HEK293 (cell line): ENCODE data around the gene PRKD3.

Source experiments
- CTCF ChIA-PET: fragments of 350-600 bp; formaldehyde crosslinking; extraction: SDS; loops from one replicate; lab custom pipeline; 2021; ENCODE audit warnings: antibody characterized with exemption; lab: Yijun Ruan, JAX
- POLR2A ChIA-PET: fragments of 300-600 bp; formaldehyde crosslinking; extraction: SDS; loops from one replicate; lab custom pipeline; 2020; ENCODE audit warnings: antibody characterized with exemption, inconsistent platforms; lab: Yijun Ruan, JAX
- H3K27ac ChIP-seq: fragments of 200-500 bp; sonication (Bioruptor generic); 2 replicates; pipeline ENCODE4 v1.5.1; 2014; ENCODE audit warnings: low read depth, low read length, control low read depth, inconsistent platforms; ENCODE audit errors: extremely low read depth
- H3K36me3 ChIP-seq, 2 experiments: fragments of 200-500 bp in 1 of 2; sonication (Bioruptor generic) in 1 of 2; 1 replicate in 1 of 2; 2 replicates in 1 of 2; pipeline ENCODE4 v1.5.1; 2014 to 2017; ENCODE audit warnings: inconsistent platforms in 2 of 2, low read length in 2 of 2; ENCODE audit not compliant: control insufficient read depth in 2 of 2, insufficient read depth in 1 of 2
- H3K4me1 ChIP-seq: fragments of 200-500 bp; sonication (Bioruptor generic); 2 replicates; pipeline ENCODE4 v1.5.1; 2014; ENCODE audit warnings: mild to moderate bottlenecking, low read length, inconsistent platforms; ENCODE audit not compliant: control insufficient read depth, insufficient read depth
- H3K4me3 ChIP-seq: 2 replicates; pipeline ENCODE4 v1.5.1; 2011; ENCODE audit warnings: low read depth, mild to moderate bottlenecking, control low read depth, low read length, moderate library complexity
- H3K9me3 ChIP-seq: fragments of 200-500 bp; sonication (Bioruptor generic); 2 replicates; pipeline ENCODE4 v1.5.1; 2014; ENCODE audit warnings: low read depth, low read length, inconsistent platforms; ENCODE audit not compliant: control insufficient read depth, insufficient read depth
- ATF2 ChIP-seq: fragments of 450-650 bp; formaldehyde crosslinking; IDR thresholded peaks from 2 replicates; pipeline ENCODE4 v1.5.1; 2016; ENCODE audit warnings: missing biosample characterization, missing genetic modification characterization, low read depth
- BCL11A ChIP-seq: fragments of 450-650 bp; formaldehyde crosslinking; IDR thresholded peaks from 2 replicates; pipeline ENCODE4 v1.5.1; 2016; ENCODE audit warnings: low read depth, missing biosample characterization, missing genetic modification characterization
- HOXC10 ChIP-seq: sonication (generic); formaldehyde crosslinking; IDR thresholded peaks from 2 replicates; pipeline ENCODE4 v1.8.1; 2023; ENCODE audit warnings: mild to moderate bottlenecking, missing genetic modification reagents
- HOXD13 ChIP-seq: sonication (generic); formaldehyde crosslinking; IDR thresholded peaks from 2 replicates; pipeline ENCODE4 v1.8.0; 2022; ENCODE audit warnings: missing genetic modification reagents, borderline replicate concordance
- KLF8 ChIP-seq: fragments of 450-650 bp; formaldehyde crosslinking; IDR thresholded peaks from 2 replicates; pipeline ENCODE4 v1.5.1; 2016; ENCODE audit warnings: missing biosample characterization, missing genetic modification characterization
- REPIN1 ChIP-seq: fragments of 450-650 bp; formaldehyde crosslinking; IDR thresholded peaks from 2 replicates; pipeline ENCODE4 v1.5.1; 2017; ENCODE audit warnings: missing biosample characterization, missing genetic modification characterization, low read depth
- SCRT1 ChIP-seq: fragments of 450-650 bp; formaldehyde crosslinking; IDR thresholded peaks from 2 replicates; pipeline ENCODE4 v1.5.1; 2016; ENCODE audit warnings: missing biosample characterization, missing genetic modification characterization, borderline replicate concordance
- ZBTB21 ChIP-seq: fragments of 450-650 bp; formaldehyde crosslinking; IDR thresholded peaks from 2 replicates; pipeline ENCODE4 v1.5.1; 2017; ENCODE audit warnings: missing biosample characterization, missing genetic modification characterization
- ZBTB8A ChIP-seq: fragments of 450-650 bp; formaldehyde crosslinking; IDR thresholded peaks from 2 replicates; pipeline ENCODE4 v1.5.1; 2016; ENCODE audit warnings: missing biosample characterization, missing genetic modification characterization
- ZNF148 ChIP-seq: fragments of 450-650 bp; formaldehyde crosslinking; IDR thresholded peaks from 2 replicates; pipeline ENCODE4 v1.5.0; 2017; ENCODE audit warnings: missing biosample characterization, missing genetic modification characterization, borderline replicate concordance
- ZNF366 ChIP-seq: fragments of 450-650 bp; formaldehyde crosslinking; conservative IDR thresholded peaks from 2 replicates; pipeline ENCODE4 v1.5.1; 2016; ENCODE audit warnings: missing biosample characterization, missing genetic modification characterization
- ZNF416 ChIP-seq: fragments of 450-650 bp; formaldehyde crosslinking; IDR thresholded peaks from 2 replicates; pipeline ENCODE4 v1.5.1; 2016; ENCODE audit warnings: missing biosample characterization, missing genetic modification characterization
- ZNF518A ChIP-seq: fragments of 450-650 bp; formaldehyde crosslinking; conservative IDR thresholded peaks from 2 replicates; pipeline ENCODE4 v1.5.1; 2016; ENCODE audit warnings: low read depth, missing biosample characterization, missing genetic modification characterization
- ZNF560 ChIP-seq: fragments of 450-650 bp; formaldehyde crosslinking; IDR thresholded peaks from 2 replicates; pipeline ENCODE4 v1.5.1; 2017; ENCODE audit warnings: missing biosample characterization, missing genetic modification characterization, borderline replicate concordance
- ZNF585B ChIP-seq: fragments of 450-650 bp; formaldehyde crosslinking; IDR thresholded peaks from 2 replicates; pipeline ENCODE4 v1.5.1; 2016; ENCODE audit warnings: missing biosample characterization, missing genetic modification characterization
- ZNF621 ChIP-seq: fragments of 450-650 bp; formaldehyde crosslinking; IDR thresholded peaks from 2 replicates; pipeline ENCODE4 v1.5.1; 2017; ENCODE audit warnings: missing biosample characterization, missing genetic modification characterization
- ZSCAN18 ChIP-seq: fragments of 450-650 bp; formaldehyde crosslinking; IDR thresholded peaks from 2 replicates; pipeline ENCODE4 v1.5.1; 2016; ENCODE audit warnings: missing biosample characterization, missing genetic modification characterization
- TF ChIP-seq, protein P1 (sequence below): fragments of 450-650 bp; formaldehyde crosslinking; IDR thresholded peaks from 2 replicates; pipeline ENCODE4 v1.5.1; 2016; ENCODE audit warnings: missing biosample characterization, missing genetic modification characterization
- TF ChIP-seq, protein P2 (sequence below): fragments of 450-650 bp; formaldehyde crosslinking; IDR thresholded peaks from 2 replicates; pipeline ENCODE4 v1.5.1; 2016; ENCODE audit warnings: missing biosample characterization, missing genetic modification characterization
- TF ChIP-seq, protein P3 (sequence below): fragments of 450-650 bp; formaldehyde crosslinking; IDR thresholded peaks from 2 replicates; pipeline ENCODE4 v1.5.1; 2016; ENCODE audit warnings: missing biosample characterization, missing genetic modification characterization

PRKD3 gene

GRCh38 chr2:37344453-37345361, 20.1 kb upstream of the PRKD3 start, which contains the start of gene QPCT:
TSS of gene QPCT (plus strand) at chr2:37344630. CDS start at chr2:37344732, 102 bp downstream.
- no peaks in the 10 kb centered on the region for H3K9me3 ChIP-seq
- no peaks in the 10 kb centered on the region for H3K36me3 ChIP-seq
- peak within 1 kb of the TSS; percentile 93 for H3K27ac ChIP-seq
- peaks cover 14% of the 10 kb centered on the region for H3K4me1 ChIP-seq
- CTCF ChIA-PET = interaction anchor here (0.7 to 1.5 kb wide), 3 partner anchors 46 to 54 kb away, joined by 4 to 5 read pairs (median 4); no protein-coding TSS in a partner anchor
- H3K4me3 ChIP-seq = peak within 1 kb of the TSS; percentile 66
- POLR2A ChIA-PET = interaction anchor here (0.6 to 0.7 kb wide), 2 partner anchors 46 to 68 kb away, joined by 3 to 7 read pairs; no protein-coding TSS in a partner anchor
- TF ChIP-seq ZNF416 = no peak
- TF ChIP-seq ZNF621 (tag by site-specific recombination) = no peak
- TF ChIP-seq BCL11A = no peak; the same call in 1 of the 2 replicates
- TF ChIP-seq KLF8 = peak; percentile 52; the same call in 1 of the 2 replicates
- peak; percentile 96 for TF ChIP-seq ZBTB8A (tag by site-specific recombination)
- TF ChIP-seq ZNF518A (tag by site-specific recombination) = no peak
- TF ChIP-seq ZNF560 (tag by site-specific recombination) = no peak
- TF ChIP-seq, protein P1, sequence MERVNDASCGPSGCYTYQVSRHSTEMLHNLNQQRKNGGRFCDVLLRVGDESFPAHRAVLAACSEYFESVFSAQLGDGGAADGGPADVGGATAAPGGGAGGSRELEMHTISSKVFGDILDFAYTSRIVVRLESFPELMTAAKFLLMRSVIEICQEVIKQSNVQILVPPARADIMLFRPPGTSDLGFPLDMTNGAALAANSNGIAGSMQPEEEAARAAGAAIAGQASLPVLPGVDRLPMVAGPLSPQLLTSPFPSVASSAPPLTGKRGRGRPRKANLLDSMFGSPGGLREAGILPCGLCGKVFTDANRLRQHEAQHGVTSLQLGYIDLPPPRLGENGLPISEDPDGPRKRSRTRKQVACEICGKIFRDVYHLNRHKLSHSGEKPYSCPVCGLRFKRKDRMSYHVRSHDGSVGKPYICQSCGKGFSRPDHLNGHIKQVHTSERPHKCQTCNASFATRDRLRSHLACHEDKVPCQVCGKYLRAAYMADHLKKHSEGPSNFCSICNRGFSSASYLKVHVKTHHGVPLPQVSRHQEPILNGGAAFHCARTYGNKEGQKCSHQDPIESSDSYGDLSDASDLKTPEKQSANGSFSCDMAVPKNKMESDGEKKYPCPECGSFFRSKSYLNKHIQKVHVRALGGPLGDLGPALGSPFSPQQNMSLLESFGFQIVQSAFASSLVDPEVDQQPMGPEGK = peak; percentile 88
- TF ChIP-seq HOXC10 (CRISPR knock-in tag) = no peak
- no peak for TF ChIP-seq ZBTB21 (tag by site-specific recombination)
- no peak for TF ChIP-seq HOXD13
- TF ChIP-seq ZNF585B = no peak
- TF ChIP-seq REPIN1 = no peak
- TF ChIP-seq, protein P2, sequence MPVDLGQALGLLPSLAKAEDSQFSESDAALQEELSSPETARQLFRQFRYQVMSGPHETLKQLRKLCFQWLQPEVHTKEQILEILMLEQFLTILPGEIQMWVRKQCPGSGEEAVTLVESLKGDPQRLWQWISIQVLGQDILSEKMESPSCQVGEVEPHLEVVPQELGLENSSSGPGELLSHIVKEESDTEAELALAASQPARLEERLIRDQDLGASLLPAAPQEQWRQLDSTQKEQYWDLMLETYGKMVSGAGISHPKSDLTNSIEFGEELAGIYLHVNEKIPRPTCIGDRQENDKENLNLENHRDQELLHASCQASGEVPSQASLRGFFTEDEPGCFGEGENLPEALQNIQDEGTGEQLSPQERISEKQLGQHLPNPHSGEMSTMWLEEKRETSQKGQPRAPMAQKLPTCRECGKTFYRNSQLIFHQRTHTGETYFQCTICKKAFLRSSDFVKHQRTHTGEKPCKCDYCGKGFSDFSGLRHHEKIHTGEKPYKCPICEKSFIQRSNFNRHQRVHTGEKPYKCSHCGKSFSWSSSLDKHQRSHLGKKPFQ (tag by site-specific recombination) = no peak
- no peak for TF ChIP-seq ZSCAN18 (tag by site-specific recombination)
- peak; percentile 40; the same call in 1 of the 2 replicates for TF ChIP-seq SCRT1
- no peak for TF ChIP-seq ATF2 (tag by site-specific recombination)
- TF ChIP-seq ZNF148 (tag by site-specific recombination) = no peak
- TF ChIP-seq, protein P3, sequence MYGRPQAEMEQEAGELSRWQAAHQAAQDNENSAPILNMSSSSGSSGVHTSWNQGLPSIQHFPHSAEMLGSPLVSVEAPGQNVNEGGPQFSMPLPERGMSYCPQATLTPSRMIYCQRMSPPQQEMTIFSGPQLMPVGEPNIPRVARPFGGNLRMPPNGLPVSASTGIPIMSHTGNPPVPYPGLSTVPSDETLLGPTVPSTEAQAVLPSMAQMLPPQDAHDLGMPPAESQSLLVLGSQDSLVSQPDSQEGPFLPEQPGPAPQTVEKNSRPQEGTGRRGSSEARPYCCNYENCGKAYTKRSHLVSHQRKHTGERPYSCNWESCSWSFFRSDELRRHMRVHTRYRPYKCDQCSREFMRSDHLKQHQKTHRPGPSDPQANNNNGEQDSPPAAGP (tag by site-specific recombination) = peak; percentile 57
- TF ChIP-seq ZNF366 (tag by site-specific recombination) = peak; percentile 57
